Esophagus muscularis mucosa (tissue), 4 donors: ENCODE measurements around the gene NTN1.

Source experiments
- EP300 ChIP-seq: sonication (generic); formaldehyde crosslinking; IDR thresholded peaks from one replicate; pipeline ENCODE4 v1.6.1; 2017; ENCODE audit warnings: antibody characterized with exemption
- POLR2A ChIP-seq: fragments of 450-650 bp; IDR thresholded peaks from one replicate; pipeline ENCODE4 v1.6.1; 2017; ENCODE audit warnings: antibody characterized with exemption, moderate library complexity, mild to moderate bottlenecking, low read depth
- TF ChIP-seq, protein P1 (sequence below), 3 experiments: fragments of 200-600 bp in 2 of 3; fragments of 450-650 bp in 1 of 3; sonication (generic) in 2 of 3; IDR thresholded peaks; one replicate each; pipeline ENCODE4 v1.5.1; 2017 to 2019; ENCODE audit warnings: antibody characterized with exemption in 3 of 3, mild to moderate bottlenecking in 2 of 3, moderate library complexity in 1 of 3

DNA sequence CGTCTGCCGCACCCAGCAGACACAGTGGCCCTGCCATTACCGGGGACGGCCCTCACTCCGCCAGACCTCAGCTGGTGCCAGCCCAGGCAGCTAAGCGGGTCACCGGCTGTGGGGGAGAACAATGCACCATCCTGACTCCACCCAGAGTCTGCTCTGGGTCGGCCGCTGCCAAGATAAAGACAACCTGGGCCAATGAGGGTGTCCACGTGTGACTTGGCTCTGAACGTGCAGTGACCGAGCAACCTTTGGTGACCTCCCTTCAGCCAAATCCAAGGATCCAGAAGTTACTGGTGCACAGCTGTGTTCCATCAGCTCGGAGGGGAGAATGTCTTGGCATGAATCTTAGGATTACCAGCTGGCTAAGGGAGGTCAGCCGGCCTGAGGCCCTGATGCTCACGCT, 155.9 kb downstream of the NTN1 start:
- TF ChIP-seq, protein P1, sequence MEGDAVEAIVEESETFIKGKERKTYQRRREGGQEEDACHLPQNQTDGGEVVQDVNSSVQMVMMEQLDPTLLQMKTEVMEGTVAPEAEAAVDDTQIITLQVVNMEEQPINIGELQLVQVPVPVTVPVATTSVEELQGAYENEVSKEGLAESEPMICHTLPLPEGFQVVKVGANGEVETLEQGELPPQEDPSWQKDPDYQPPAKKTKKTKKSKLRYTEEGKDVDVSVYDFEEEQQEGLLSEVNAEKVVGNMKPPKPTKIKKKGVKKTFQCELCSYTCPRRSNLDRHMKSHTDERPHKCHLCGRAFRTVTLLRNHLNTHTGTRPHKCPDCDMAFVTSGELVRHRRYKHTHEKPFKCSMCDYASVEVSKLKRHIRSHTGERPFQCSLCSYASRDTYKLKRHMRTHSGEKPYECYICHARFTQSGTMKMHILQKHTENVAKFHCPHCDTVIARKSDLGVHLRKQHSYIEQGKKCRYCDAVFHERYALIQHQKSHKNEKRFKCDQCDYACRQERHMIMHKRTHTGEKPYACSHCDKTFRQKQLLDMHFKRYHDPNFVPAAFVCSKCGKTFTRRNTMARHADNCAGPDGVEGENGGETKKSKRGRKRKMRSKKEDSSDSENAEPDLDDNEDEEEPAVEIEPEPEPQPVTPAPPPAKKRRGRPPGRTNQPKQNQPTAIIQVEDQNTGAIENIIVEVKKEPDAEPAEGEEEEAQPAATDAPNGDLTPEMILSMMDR (IDR thresholded peaks at IDR 0.05) = no peak
- no peak for TF ChIP-seq POLR2A
- TF ChIP-seq EP300 = no peak
